Measurements from ENCODE around the gene UTS2.

UTS2 gene

DNA sequence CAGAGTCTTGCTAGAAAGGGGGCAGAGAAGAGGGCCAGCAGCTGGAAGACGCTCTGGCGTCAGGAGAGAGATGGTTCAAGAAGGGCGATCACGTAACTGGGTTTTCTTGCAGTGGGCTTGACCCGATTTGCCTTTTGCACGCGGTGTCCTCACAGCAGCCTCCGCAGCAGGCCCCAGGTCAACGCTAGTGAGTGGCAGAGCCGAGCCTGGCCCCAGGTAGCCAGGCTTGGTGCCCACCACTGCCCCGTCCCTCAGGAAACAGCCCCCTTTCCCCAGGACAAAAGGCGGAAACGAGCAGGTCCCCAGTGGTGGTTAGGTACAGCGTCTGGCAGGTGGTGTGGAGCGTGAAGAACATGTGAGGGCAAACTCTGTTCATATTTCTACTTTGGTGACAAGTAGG is 8.6 kb upstream of the UTS2 start:
- no peak overlapping the region for H3K4me3 ChIP-seq (ENCODE audit: low read length)
- no peaks in the 10 kb centered on the region for H3K27me3 ChIP-seq (ENCODE audit: insufficient read depth, low read length, poor library complexity)
- H2BK15ac ChIP-seq (replicated peaks; ENCODE audit: low read depth), result no peak overlapping the region
- H2BK120ac ChIP-seq (ENCODE audit: low read depth, low read length), result no peak overlapping the region
- H4K5ac ChIP-seq (ENCODE audit: low read length), result no peak overlapping the region
- H3K27ac ChIP-seq (ENCODE audit: low read depth, low read length), result no peak overlapping the region
- no CpG with 5 or more reads among the region's 15 CpGs for WGBS (ENCODE audit: extremely low coverage, insufficient coverage, low lambda C conversion rate)
- H3K23ac ChIP-seq (ENCODE audit: low read length), result no peak overlapping the region
- H3K4ac ChIP-seq (ENCODE audit: low read depth, low read length), result no peak overlapping the region
- no peak overlapping the region for H3K9ac ChIP-seq (ENCODE audit: low read length)
- H2BK5ac ChIP-seq (ENCODE audit: low read length), result no peak overlapping the region
- H3K4me1 ChIP-seq (ENCODE audit: control insufficient read depth, low read depth, low read length), result no peaks in the 10 kb centered on the region
- no peaks in the 10 kb centered on the region for H3K36me3 ChIP-seq (ENCODE audit: control insufficient read depth, insufficient read depth, low read length)
- H2AK5ac ChIP-seq (ENCODE audit: low read length), result no peak overlapping the region
- no peak overlapping the region for H3K56ac ChIP-seq (ENCODE audit: low read length)
- DNase-seq, result no peak
- no peaks in the 10 kb centered on the region for H3K79me2 ChIP-seq (ENCODE audit: control insufficient read depth, insufficient read depth, low read length)
- H3K4me2 ChIP-seq (ENCODE audit: low read length), result no peak overlapping the region
- H3K18ac ChIP-seq (ENCODE audit: low read length), result no peak overlapping the region
- no peak overlapping the region for H4K8ac ChIP-seq (ENCODE audit: low read depth, low read length)
- H3K79me1 ChIP-seq (ENCODE audit: low read length), result no peaks in the 10 kb centered on the region

DNA sequence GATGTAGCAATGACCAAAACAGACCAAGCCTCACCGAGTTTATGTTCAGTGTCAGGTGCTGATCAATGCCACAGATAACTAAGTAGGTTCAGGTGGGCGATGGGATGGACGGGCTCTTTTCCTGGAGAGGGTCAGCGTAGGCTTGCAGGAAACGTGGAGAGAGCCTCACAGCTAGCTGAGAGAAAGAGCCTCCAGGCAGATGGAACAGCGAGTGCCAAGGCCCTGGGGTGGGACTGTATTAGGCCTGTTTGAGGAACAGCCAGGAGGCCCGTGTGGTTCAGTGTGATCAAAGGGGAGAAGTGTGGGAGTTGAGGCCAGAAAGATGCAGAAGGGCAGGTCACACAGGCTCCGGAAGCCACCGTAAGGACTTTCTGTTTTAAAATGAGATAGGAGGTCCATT is 7.3 kb upstream of the UTS2 start:
- WGBS (ENCODE audit: extremely low coverage, insufficient coverage, low lambda C conversion rate), result no CpG with 5 or more reads among the region's 9 CpGs
- no peak overlapping the region for H4K8ac ChIP-seq (ENCODE audit: low read depth, low read length)
- no peaks in the 10 kb centered on the region for H3K4me1 ChIP-seq (ENCODE audit: control insufficient read depth, low read depth, low read length)
- no peak overlapping the region for H3K18ac ChIP-seq (ENCODE audit: low read length)
- H3K23ac ChIP-seq (ENCODE audit: low read length), result no peak overlapping the region
- no peak for DNase-seq
- no peak overlapping the region for H4K5ac ChIP-seq (ENCODE audit: low read length)
- H2BK120ac ChIP-seq (ENCODE audit: low read depth, low read length), result no peak overlapping the region
- H2BK15ac ChIP-seq (replicated peaks; ENCODE audit: low read depth), result no peak overlapping the region
- no peaks in the 10 kb centered on the region for H3K27me3 ChIP-seq (ENCODE audit: insufficient read depth, low read length, poor library complexity)
- no peaks in the 10 kb centered on the region for H3K79me2 ChIP-seq (ENCODE audit: control insufficient read depth, insufficient read depth, low read length)
- H3K4me3 ChIP-seq (ENCODE audit: low read length), result no peak overlapping the region
- no peak overlapping the region for H3K9ac ChIP-seq (ENCODE audit: low read length)
- H3K4ac ChIP-seq (ENCODE audit: low read depth, low read length), result no peak overlapping the region
- H2BK5ac ChIP-seq (ENCODE audit: low read length), result no peak overlapping the region
- no peak overlapping the region for H2AK5ac ChIP-seq (ENCODE audit: low read length)
- no peaks in the 10 kb centered on the region for H3K36me3 ChIP-seq (ENCODE audit: control insufficient read depth, insufficient read depth, low read length)
- no peaks in the 10 kb centered on the region for H3K79me1 ChIP-seq (ENCODE audit: low read length)
- no peak overlapping the region for H3K56ac ChIP-seq (ENCODE audit: low read length)
- H3K27ac ChIP-seq (ENCODE audit: low read depth, low read length), result no peak overlapping the region
- no peak overlapping the region for H3K4me2 ChIP-seq (ENCODE audit: low read length)

DNA sequence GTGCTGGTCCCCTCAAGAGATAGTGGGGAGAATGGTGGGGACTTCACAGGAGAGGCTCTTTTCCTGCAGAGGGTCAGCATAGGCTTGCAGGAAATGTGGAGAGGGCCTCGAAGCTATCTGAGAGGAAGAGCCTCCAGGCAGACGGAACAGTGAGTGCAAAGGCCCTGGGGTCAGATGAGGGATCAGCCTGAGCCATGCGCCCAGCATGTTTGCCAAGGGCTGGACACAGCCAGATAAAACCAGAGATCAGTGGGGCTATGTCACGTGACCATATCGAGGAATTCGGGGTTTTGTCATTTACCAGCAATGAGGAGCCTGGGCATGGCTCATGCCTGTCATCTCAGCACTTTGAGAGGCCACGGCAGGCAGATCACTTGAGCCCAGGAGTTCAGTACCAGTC is 6.5 kb upstream of the UTS2 start:
- no peaks in the 10 kb centered on the region for H3K27me3 ChIP-seq (ENCODE audit: insufficient read depth, low read length, poor library complexity)
- no peak overlapping the region for H2BK15ac ChIP-seq (replicated peaks; ENCODE audit: low read depth)
- no peak overlapping the region for H3K4me3 ChIP-seq (ENCODE audit: low read length)
- no peak overlapping the region for H2AK5ac ChIP-seq (ENCODE audit: low read length)
- no peak overlapping the region for H3K9ac ChIP-seq (ENCODE audit: low read length)
- no peak overlapping the region for H2BK5ac ChIP-seq (ENCODE audit: low read length)
- H3K4me2 ChIP-seq (ENCODE audit: low read length), result no peak overlapping the region
- no peak for DNase-seq
- H3K79me2 ChIP-seq (ENCODE audit: control insufficient read depth, insufficient read depth, low read length), result no peaks in the 10 kb centered on the region
- H3K4me1 ChIP-seq (ENCODE audit: control insufficient read depth, low read depth, low read length), result no peaks in the 10 kb centered on the region
- no peak overlapping the region for H4K5ac ChIP-seq (ENCODE audit: low read length)
- no peaks in the 10 kb centered on the region for H3K79me1 ChIP-seq (ENCODE audit: low read length)
- no peak overlapping the region for H4K8ac ChIP-seq (ENCODE audit: low read depth, low read length)
- no CpG with 5 or more reads among the region's 7 CpGs for WGBS (ENCODE audit: extremely low coverage, insufficient coverage, low lambda C conversion rate)
- no peak overlapping the region for H3K27ac ChIP-seq (ENCODE audit: low read depth, low read length)
- no peaks in the 10 kb centered on the region for H3K36me3 ChIP-seq (ENCODE audit: control insufficient read depth, insufficient read depth, low read length)
- no peak overlapping the region for H3K23ac ChIP-seq (ENCODE audit: low read length)
- H3K18ac ChIP-seq (ENCODE audit: low read length), result no peak overlapping the region
- no peak overlapping the region for H3K4ac ChIP-seq (ENCODE audit: low read depth, low read length)
- no peak overlapping the region for H2BK120ac ChIP-seq (ENCODE audit: low read depth, low read length)
- H3K56ac ChIP-seq (ENCODE audit: low read length), result no peak overlapping the region

DNA sequence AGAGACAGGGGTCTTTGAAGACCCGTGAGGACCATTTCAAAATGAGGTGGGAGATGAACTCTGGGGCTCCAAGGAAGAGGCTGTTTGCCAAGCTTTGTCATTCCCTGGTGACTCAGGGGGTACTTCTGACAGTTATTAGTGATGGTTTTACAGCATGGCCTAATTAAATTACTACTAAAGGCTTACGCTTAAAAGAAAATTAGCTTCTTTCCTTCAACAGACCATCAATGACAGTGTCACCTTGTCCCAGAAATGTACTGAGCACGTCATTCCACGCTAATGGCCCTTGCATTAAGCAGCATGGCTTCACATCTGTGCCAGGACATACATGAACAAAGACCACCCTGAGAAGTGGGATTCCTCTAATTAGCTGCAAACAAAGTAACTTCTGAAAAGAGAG is 5.1 kb upstream of the UTS2 start:
- H3K79me1 ChIP-seq (ENCODE audit: low read length), result no peaks in the 10 kb centered on the region
- no peak overlapping the region for H3K56ac ChIP-seq (ENCODE audit: low read length)
- no peak overlapping the region for H3K4ac ChIP-seq (ENCODE audit: low read depth, low read length)
- no peak overlapping the region for H3K9ac ChIP-seq (ENCODE audit: low read length)
- H2BK5ac ChIP-seq (ENCODE audit: low read length), result no peak overlapping the region
- H2BK120ac ChIP-seq (ENCODE audit: low read depth, low read length), result no peak overlapping the region
- no peaks in the 10 kb centered on the region for H3K36me3 ChIP-seq (ENCODE audit: control insufficient read depth, insufficient read depth, low read length)
- no peak overlapping the region for H4K5ac ChIP-seq (ENCODE audit: low read length)
- no peak overlapping the region for H4K8ac ChIP-seq (ENCODE audit: low read depth, low read length)
- no peak overlapping the region for H2BK15ac ChIP-seq (replicated peaks; ENCODE audit: low read depth)
- H3K4me2 ChIP-seq (ENCODE audit: low read length), result no peak overlapping the region
- no peak overlapping the region for H3K27ac ChIP-seq (ENCODE audit: low read depth, low read length)
- H3K79me2 ChIP-seq (ENCODE audit: control insufficient read depth, insufficient read depth, low read length), result no peaks in the 10 kb centered on the region
- H2AK5ac ChIP-seq (ENCODE audit: low read length), result no peak overlapping the region
- DNase-seq, result no peak
- H3K4me3 ChIP-seq (ENCODE audit: low read length), result no peak overlapping the region
- peaks cover 6% of the 10 kb centered on the region for H3K4me1 ChIP-seq (ENCODE audit: control insufficient read depth, low read depth, low read length)
- H3K23ac ChIP-seq (ENCODE audit: low read length), result no peak overlapping the region
- WGBS (ENCODE audit: extremely low coverage, insufficient coverage, low lambda C conversion rate), result no CpG with 5 or more reads among the region's 4 CpGs
- no peak overlapping the region for H3K18ac ChIP-seq (ENCODE audit: low read length)
- no peaks in the 10 kb centered on the region for H3K27me3 ChIP-seq (ENCODE audit: insufficient read depth, low read length, poor library complexity)

DNA sequence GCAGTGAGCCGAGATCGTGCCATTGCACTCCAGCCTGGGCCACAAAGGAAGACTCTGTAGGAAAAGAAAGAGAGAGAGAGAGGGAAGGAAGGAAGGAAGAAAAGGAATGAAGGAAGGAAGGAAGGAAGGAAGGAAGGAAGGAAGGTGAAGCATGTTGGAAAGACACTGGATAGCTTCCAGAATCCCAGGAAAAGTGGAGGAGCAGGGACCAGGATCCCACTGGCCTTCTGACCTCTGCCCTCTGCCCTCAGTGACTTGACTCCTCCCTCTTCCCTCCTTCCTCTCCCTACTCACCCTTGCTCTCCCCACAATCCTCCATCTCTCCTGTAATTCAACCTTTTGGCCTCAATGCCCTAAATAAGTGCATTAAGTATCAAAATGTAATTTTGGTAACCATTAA is 4.1 kb upstream of the UTS2 start:
- H3K56ac ChIP-seq (ENCODE audit: low read length), result no peak overlapping the region
- no peak overlapping the region for H2BK15ac ChIP-seq (replicated peaks; ENCODE audit: low read depth)
- H3K79me1 ChIP-seq (ENCODE audit: low read length), result no peaks in the 10 kb centered on the region
- H3K18ac ChIP-seq (ENCODE audit: low read length), result no peak overlapping the region
- no peak overlapping the region for H3K23ac ChIP-seq (ENCODE audit: low read length)
- WGBS (ENCODE audit: extremely low coverage, insufficient coverage, low lambda C conversion rate), result no CpG with 5 or more reads among the region's 2 CpGs
- H2BK5ac ChIP-seq (ENCODE audit: low read length), result no peak overlapping the region
- H3K36me3 ChIP-seq (ENCODE audit: control insufficient read depth, insufficient read depth, low read length), result no peaks in the 10 kb centered on the region
- H2AK5ac ChIP-seq (ENCODE audit: low read length), result no peak overlapping the region
- H4K8ac ChIP-seq (ENCODE audit: low read depth, low read length), result no peak overlapping the region
- H4K5ac ChIP-seq (ENCODE audit: low read length), result no peak overlapping the region
- H3K4me2 ChIP-seq (ENCODE audit: low read length), result no peak overlapping the region
- H3K4me1 ChIP-seq (ENCODE audit: control insufficient read depth, low read depth, low read length), result peaks cover 6% of the 10 kb centered on the region
- H3K9ac ChIP-seq (ENCODE audit: low read length), result no peak overlapping the region
- no peaks in the 10 kb centered on the region for H3K79me2 ChIP-seq (ENCODE audit: control insufficient read depth, insufficient read depth, low read length)
- H3K4ac ChIP-seq (ENCODE audit: low read depth, low read length), result no peak overlapping the region
- DNase-seq, result no peak
- H3K27ac ChIP-seq (ENCODE audit: low read depth, low read length), result no peak overlapping the region
- H3K27me3 ChIP-seq (ENCODE audit: insufficient read depth, low read length, poor library complexity), result no peaks in the 10 kb centered on the region
- no peak overlapping the region for H2BK120ac ChIP-seq (ENCODE audit: low read depth, low read length)
- H3K4me3 ChIP-seq (ENCODE audit: low read length), result no peak overlapping the region

DNA sequence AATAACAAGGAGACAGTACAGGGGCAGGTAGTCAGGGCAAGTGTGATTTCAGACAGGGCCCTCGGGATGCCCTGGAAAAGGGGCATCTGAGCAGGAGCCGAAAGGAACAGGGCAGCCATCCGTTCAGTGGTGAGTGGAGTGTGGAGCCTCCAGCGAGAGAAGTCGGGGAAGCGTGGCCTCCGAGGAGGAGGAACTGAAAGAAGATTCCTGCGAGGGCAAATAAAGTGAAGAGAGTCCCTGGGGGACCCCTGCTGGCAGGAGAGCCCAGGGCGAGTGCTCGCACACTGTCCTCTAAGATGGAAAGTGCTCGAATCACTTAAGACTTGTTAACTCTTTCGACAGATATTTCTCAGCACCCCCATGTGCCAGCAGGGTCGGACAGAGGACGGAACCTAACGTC is 3.5 kb upstream of the UTS2 start:
- DNase-seq, result peak; percentile 19
- no peaks in the 10 kb centered on the region for H3K79me1 ChIP-seq (ENCODE audit: low read length)
- H3K23ac ChIP-seq (ENCODE audit: low read length), result peak overlapping the region; percentile 24
- no peaks in the 10 kb centered on the region for H3K79me2 ChIP-seq (ENCODE audit: control insufficient read depth, insufficient read depth, low read length)
- H2AK5ac ChIP-seq (ENCODE audit: low read length), result no peak overlapping the region
- H3K27me3 ChIP-seq (ENCODE audit: insufficient read depth, low read length, poor library complexity), result no peaks in the 10 kb centered on the region
- WGBS (ENCODE audit: extremely low coverage, insufficient coverage, low lambda C conversion rate), result no CpG with 5 or more reads among the region's 15 CpGs
- H3K4ac ChIP-seq (ENCODE audit: low read depth, low read length), result no peak overlapping the region
- H3K18ac ChIP-seq (ENCODE audit: low read length), result no peak overlapping the region
- no peak overlapping the region for H4K5ac ChIP-seq (ENCODE audit: low read length)
- peak overlapping the region; percentile 70 for H3K56ac ChIP-seq (ENCODE audit: low read length)
- H3K4me3 ChIP-seq (ENCODE audit: low read length), result no peak overlapping the region
- no peak overlapping the region for H3K27ac ChIP-seq (ENCODE audit: low read depth, low read length)
- no peak overlapping the region for H2BK120ac ChIP-seq (ENCODE audit: low read depth, low read length)
- no peak overlapping the region for H3K4me2 ChIP-seq (ENCODE audit: low read length)
- no peak overlapping the region for H2BK15ac ChIP-seq (replicated peaks; ENCODE audit: low read depth)
- no peaks in the 10 kb centered on the region for H3K36me3 ChIP-seq (ENCODE audit: control insufficient read depth, insufficient read depth, low read length)
- H4K8ac ChIP-seq (ENCODE audit: low read depth, low read length), result no peak overlapping the region
- H2BK5ac ChIP-seq (ENCODE audit: low read length), result no peak overlapping the region
- H3K4me1 ChIP-seq (ENCODE audit: control insufficient read depth, low read depth, low read length), result peaks cover 8% of the 10 kb centered on the region
- no peak overlapping the region for H3K9ac ChIP-seq (ENCODE audit: low read length)
